Measurements from ENCODE around the gene MSL2.

DNA sequence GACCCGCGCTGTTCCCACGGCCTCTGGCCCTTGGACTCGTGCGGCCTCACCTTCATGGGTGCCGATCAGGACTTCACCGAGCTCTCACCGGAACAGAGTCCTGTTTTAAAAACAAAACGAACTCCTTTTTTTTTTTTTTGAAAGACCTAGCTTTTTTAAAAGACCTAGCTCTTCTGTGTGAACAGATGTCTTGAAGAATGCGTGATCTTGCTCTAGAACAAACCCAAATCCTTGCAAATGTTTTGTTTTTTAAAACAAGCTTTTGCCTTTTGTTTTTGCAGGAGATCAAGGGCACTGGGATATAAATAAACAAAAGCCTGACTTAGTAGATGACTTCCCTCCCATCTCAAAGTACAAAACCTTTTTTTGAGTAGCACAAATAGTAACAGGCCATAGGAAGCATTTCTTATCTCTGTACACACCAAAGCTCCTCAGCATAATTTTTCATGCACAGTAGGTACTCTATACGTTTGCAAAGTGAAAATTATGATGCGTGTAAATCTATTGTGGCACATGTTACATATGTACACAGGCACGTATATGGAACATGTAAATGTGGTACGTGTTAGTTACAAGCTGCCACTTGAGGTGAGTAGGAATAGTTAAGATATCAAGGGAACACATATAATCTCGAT, 1.1 kb upstream of the MSL2 start:
- TF ChIP-seq, protein P1, sequence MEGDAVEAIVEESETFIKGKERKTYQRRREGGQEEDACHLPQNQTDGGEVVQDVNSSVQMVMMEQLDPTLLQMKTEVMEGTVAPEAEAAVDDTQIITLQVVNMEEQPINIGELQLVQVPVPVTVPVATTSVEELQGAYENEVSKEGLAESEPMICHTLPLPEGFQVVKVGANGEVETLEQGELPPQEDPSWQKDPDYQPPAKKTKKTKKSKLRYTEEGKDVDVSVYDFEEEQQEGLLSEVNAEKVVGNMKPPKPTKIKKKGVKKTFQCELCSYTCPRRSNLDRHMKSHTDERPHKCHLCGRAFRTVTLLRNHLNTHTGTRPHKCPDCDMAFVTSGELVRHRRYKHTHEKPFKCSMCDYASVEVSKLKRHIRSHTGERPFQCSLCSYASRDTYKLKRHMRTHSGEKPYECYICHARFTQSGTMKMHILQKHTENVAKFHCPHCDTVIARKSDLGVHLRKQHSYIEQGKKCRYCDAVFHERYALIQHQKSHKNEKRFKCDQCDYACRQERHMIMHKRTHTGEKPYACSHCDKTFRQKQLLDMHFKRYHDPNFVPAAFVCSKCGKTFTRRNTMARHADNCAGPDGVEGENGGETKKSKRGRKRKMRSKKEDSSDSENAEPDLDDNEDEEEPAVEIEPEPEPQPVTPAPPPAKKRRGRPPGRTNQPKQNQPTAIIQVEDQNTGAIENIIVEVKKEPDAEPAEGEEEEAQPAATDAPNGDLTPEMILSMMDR (IDR thresholded peaks at IDR 0.05): no peak
- TF ChIP-seq POLR2A (IDR thresholded peaks at IDR 0.05) (no peak), EP300 (IDR thresholded peaks at IDR 0.05) (no peak)

All from ovary (tissue), 3 donors.